K562 (cell line): ENCODE results near the gene MIER2. TPM values are rescaled to one million over a fixed set of nuclear protein-coding genes. Genes with fewer than 3 reads are reported as not detected.

Source experiments
- ATAC-seq: fragments of 200-7000 bp; cut with Tn5 transposase; 3 replicates; pipeline ENCODE4 v1.9.1; 2020; ENCODE audit warnings: moderate library complexity
- BruUV-seq: library from RNA; stranded (reverse); fragments of 400-500 nt; replicated peaks from 2 replicates; lab custom pipeline; 2021; lab: Mats Ljungman, UMichigan
- CTCF ChIA-PET: fragments of 300-600 bp; formaldehyde crosslinking; extraction: SDS; loops from one replicate; lab custom pipeline; 2021; ENCODE audit warnings: low intra/inter-chr PET ratio; lab: Yijun Ruan, JAX
- POLR2A ChIA-PET: fragments of 300-600, 350-650 bp; sonication (Branson Sonifier 250); formaldehyde crosslinking; extraction: SDS; loops from one replicate; lab custom pipeline; 2021; ENCODE audit warnings: antibody characterized with exemption, inconsistent platforms; lab: Yijun Ruan, JAX
- DNase-seq, 4 experiments: peaks; one replicate each; pipeline versions ENCODE4 v3.0.0 to v3.0.0-alpha.2; 2011 to 2018; ENCODE audit warnings: low spot score in 3 of 4, mixed read lengths in 3 of 4; ENCODE audit errors: extremely low read depth in 1 of 4
- FAIRE-seq: peaks from 2 replicates; lab custom pipeline; 2011; peaks lifted over from hg19 to GRCh38; lab: Jason Lieb, UNC
- H2AFZ ChIP-seq: 2 replicates; pipeline ENCODE4 v1.6.0; 2011; ENCODE audit warnings: low read depth, low read length, control low read depth, inconsistent platforms
- H3K27ac ChIP-seq: fragments of 200-600 bp; 3 replicates; pipeline ENCODE4 v1.8.0; 2011; ENCODE audit warnings: low read depth, mild to moderate bottlenecking, control low read depth, inconsistent platforms, low read length, moderate library complexity, mixed read lengths; ENCODE audit errors: extremely low read depth
- H3K27me3 ChIP-seq, 2 experiments: fragments of 300-600 bp in 1 of 2; 2 replicates in 1 of 2; 3 replicates in 1 of 2; pipeline versions ENCODE4 v1.6.0 to v1.8.0; 2011; ENCODE audit warnings: inconsistent platforms in 2 of 2, low read length in 2 of 2, mild to moderate bottlenecking in 1 of 2, mixed read lengths in 1 of 2, moderate library complexity in 1 of 2; ENCODE audit not compliant: control insufficient read depth in 2 of 2, insufficient read depth in 2 of 2
- H3K36me3 ChIP-seq: fragments of 300-600 bp; 3 replicates; pipeline ENCODE4 v1.8.0; 2011; ENCODE audit warnings: mild to moderate bottlenecking, low read length, inconsistent platforms; ENCODE audit not compliant: control insufficient read depth, insufficient read depth
- H3K4me1 ChIP-seq, 2 experiments: fragments of 200-600 bp in 1 of 2; replicated peaks in 1 of 2; 2 replicates in 1 of 2; 3 replicates in 1 of 2; pipeline versions ENCODE4 v1.5.1 to v1.8.0; 2011; ENCODE audit warnings: inconsistent platforms in 2 of 2, low read length in 2 of 2, mild to moderate bottlenecking in 1 of 2, mixed read lengths in 1 of 2, moderate library complexity in 1 of 2; ENCODE audit not compliant: control insufficient read depth in 2 of 2, insufficient read depth in 2 of 2
- H3K4me2 ChIP-seq: 2 replicates; pipeline ENCODE4 v1.6.1; 2011; ENCODE audit warnings: low read length, control low read depth, inconsistent platforms, mixed read lengths; ENCODE audit not compliant: insufficient read depth
- H3K4me3 ChIP-seq: fragments of 200-600 bp; sonication (generic), shearing (Covaris generic); 2 replicates; pipeline ENCODE4 v1.5.1; 2016; ENCODE audit warnings: control low read depth, inconsistent platforms
- H3K79me2 ChIP-seq: fragments of 200-600 bp; 3 replicates; pipeline ENCODE4 v1.8.0; 2011; ENCODE audit warnings: low read length, inconsistent platforms; ENCODE audit not compliant: control insufficient read depth, insufficient read depth
- H3K9ac ChIP-seq, 2 experiments: 2 replicates each; pipeline versions ENCODE4 v1.6.0 to v1.6.1; 2011; ENCODE audit warnings: low read depth in 2 of 2, low read length in 2 of 2, control low read depth in 1 of 2, inconsistent platforms in 1 of 2, mild to moderate bottlenecking in 1 of 2, mixed read lengths in 1 of 2; ENCODE audit not compliant: insufficient read depth in 1 of 2
- H3K9me1 ChIP-seq: one replicate; pipeline ENCODE4 v1.6.0; 2011; ENCODE audit warnings: inconsistent platforms, mild to moderate bottlenecking, low read length, moderate library complexity; ENCODE audit not compliant: control insufficient read depth, insufficient read depth
- H3K9me3 ChIP-seq: replicated peaks from 2 replicates; pipeline ENCODE4 v1.5.1; 2011; ENCODE audit warnings: low read depth, low read length, inconsistent platforms; ENCODE audit not compliant: control insufficient read depth, insufficient read depth
- H4K20me1 ChIP-seq: replicated peaks from 2 replicates; pipeline ENCODE4 v1.6.1; 2011; ENCODE audit warnings: low read length, inconsistent platforms, mixed read lengths; ENCODE audit not compliant: control insufficient read depth, insufficient read depth
- CREB1 ChIP-seq, 2 experiments: sonication (generic) in 1 of 2; formaldehyde crosslinking in 1 of 2; IDR thresholded peaks; 2 replicates each; pipeline versions ENCODE4 v1.6.1 to v1.8.0; 2012 to 2022; ENCODE audit warnings: inconsistent platforms in 1 of 2, mild to moderate bottlenecking in 1 of 2, missing genetic modification reagents in 1 of 2, moderate library complexity in 1 of 2
- FOXK1 ChIP-seq: sonication (generic); formaldehyde crosslinking; IDR thresholded peaks from 2 replicates; pipeline ENCODE4 v1.8.0; 2022; ENCODE audit warnings: missing genetic modification reagents, mild to moderate bottlenecking, borderline replicate concordance
- RBM22 ChIP-seq: fragments of 200-400 bp; formaldehyde crosslinking; IDR thresholded peaks from 2 replicates; pipeline ENCODE4 v1.6.1; 2018; ENCODE audit warnings: low read length, low read depth; ENCODE audit not compliant: poor library complexity, severe bottlenecking
- SOX6 ChIP-seq: fragments of 450-650 bp; IDR thresholded peaks from 2 replicates; pipeline ENCODE4 v1.6.1; 2014; ENCODE audit warnings: mild to moderate bottlenecking
- SP2 ChIP-seq: IDR thresholded peaks from 2 replicates; pipeline ENCODE4 v1.6.1; 2011; ENCODE audit warnings: mild to moderate bottlenecking, low read depth, low read length, moderate library complexity; ENCODE audit not compliant: poor library complexity, severe bottlenecking; ENCODE audit errors: extremely low read depth
- TEAD4 ChIP-seq, 2 experiments: sonication (generic) in 1 of 2; formaldehyde crosslinking in 1 of 2; IDR thresholded peaks; 2 replicates each; pipeline versions ENCODE4 v1.6.1 to v1.8.0; 2012 to 2022; ENCODE audit warnings: borderline replicate concordance in 1 of 2, inconsistent platforms in 1 of 2, low read length in 1 of 2, mild to moderate bottlenecking in 1 of 2, missing genetic modification reagents in 1 of 2
- TFAM ChIP-seq: fragments of 250-450 bp; sonication (Bioruptor Pico); conservative IDR thresholded peaks from 2 replicates; pipeline ENCODE4 v1.5.0; 2021; ENCODE audit warnings: mild to moderate bottlenecking, moderate library complexity
- WGBS: fragments of 100-300 bp; shearing (Covaris generic); methylation state at CpG from one replicate; pipeline ENCODE4 v1.1.6; 2016; ENCODE audit warnings: low coverage, mixed read lengths; ENCODE audit not compliant: insufficient coverage; ENCODE audit errors: missing lambda C conversion rate; 5-methylcytosine and 5-hydroxymethylcytosine counted together
- in situ Hi-C: fragments of 300-500 bp; cut with MboI; formaldehyde crosslinking; loops from 4 replicates; pipeline ENCODE4 v1.15.0; 2018; ENCODE audit warnings: inconsistent platforms, mixed read lengths
- intact Hi-C: fragments of 100-400 bp; cut with micrococcal nuclease; formaldehyde crosslinking; loops from 2 replicates; pipeline ENCODE4 v1.14.2; 2022
- polyA plus RNA-seq, 8 experiments: library from polyadenylated mRNA; depleted of rRNA in 4 of 8; stranded (reverse) in 5 of 8; unstranded in 3 of 8; fragments of >200 nt; fragmentation: Nextera tagmentation in 2 of 8; fragmentation: Illumina TruSeq in 1 of 8; extraction: Ambion mirVana in 2 of 8; extraction: Trizol in 1 of 8; gene quantifications; 2 replicates each; pipeline versions ENCODE4 v1.2.1 to v1.2.3, GENCODE V29; 2011 to 2014; ENCODE audit warnings: inconsistent platforms in 1 of 8, missing spikeins in 1 of 8
- total RNA-seq, 7 experiments: library from RNA; depleted of rRNA in 6 of 7; stranded (reverse); fragments of >200 nt in 6 of 7; fragmentation: Illumina TruSeq in 2 of 7; extraction: Trizol in 2 of 7; gene quantifications; 2 replicates each; pipeline versions ENCODE4 v1.2.1 to v1.2.3, GENCODE V29; 2011 to 2021; ENCODE audit warnings: low replicate concordance in 1 of 7

MIER2 gene
- total and polyA plus RNA-seq, 9 of the 15 experiments (the other 6 are each of a cell fraction or from before 2014, with no cell fraction given): 0.46 to 34.7 (median 15.6) TPM

- BruUV-seq: no TSS peak
- H3K79me2 ChIP-seq: peaks cover 6% of the 10 kb centered on the region; the same call in 1 of the 3 replicates
Measured at GRCh38 chr19:307793-308420, 36.7 kb downstream of the MIER2 start.

DNA sequence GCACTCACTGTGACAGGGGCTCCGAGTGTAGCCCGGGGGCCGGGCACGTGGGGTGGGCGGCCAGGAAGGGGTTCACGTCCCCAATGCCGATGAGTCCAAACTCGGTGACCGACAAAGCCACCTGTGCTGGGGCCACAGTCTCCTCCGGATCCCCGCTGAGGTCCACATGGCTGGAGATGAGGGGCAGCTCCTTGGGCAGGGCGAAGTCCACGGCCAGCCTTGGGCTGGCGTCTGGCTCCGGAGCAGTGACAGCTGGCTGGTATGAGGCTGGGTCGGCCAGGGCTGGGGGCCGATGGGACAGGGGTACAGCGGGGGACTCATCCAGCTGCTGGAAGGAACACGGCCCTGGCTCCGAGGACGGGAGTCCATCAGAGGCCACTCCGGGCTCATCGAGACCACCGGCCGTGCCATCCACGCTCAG lies 37.5 kb downstream of the MIER2 start:
- 95% methylated on average over 9 of the region's 26 CpGs for WGBS
- no peaks in the 10 kb centered on the region; the same call in 1 of the 2 replicates for H4K20me1 ChIP-seq
- DNase-seq: no peak
- no peak for TF ChIP-seq TEAD4 (IDR thresholded peaks at IDR 0.05; ENCODE audit: low read length)
- no peak for TF ChIP-seq TEAD4 (CRISPR knock-in tag; IDR thresholded peaks at IDR 0.05; ENCODE audit: borderline replicate concordance)
- no peak for TF ChIP-seq TFAM
- no peak for TF ChIP-seq FOXK1 (CRISPR knock-in tag)
- no peak for TF ChIP-seq SP2
- TF ChIP-seq, all 486 proteins: peak for 0
- H3K4me3 ChIP-seq: no peak overlapping the region
- no peak for FAIRE-seq
- no peak overlapping the region for H3K4me2 ChIP-seq
- no peak overlapping the region for H3K9ac ChIP-seq
- POLR2A ChIA-PET: no interaction called here
- H3K27ac ChIP-seq: no peak overlapping the region
- H3K36me3 ChIP-seq: peaks cover 58% of the 10 kb centered on the region; the same call in 1 of the 3 replicates
- no peak for ATAC-seq
- intact Hi-C loops: no loop called here
- H3K9me1 ChIP-seq: peaks cover 4% of the 10 kb centered on the region
- in situ Hi-C loops: no loop called here
- peaks cover 6% of the 10 kb centered on the region; the same call in 1 of the 3 replicates for H3K79me2 ChIP-seq
- H3K4me1 ChIP-seq: peaks cover 0 to 18% of the 10 kb centered on the region in 2 experiments; a peak in 3 of 5 replicates
- CTCF ChIA-PET: no interaction called here
- H2AFZ ChIP-seq: no peak overlapping the region
- no peaks in the 10 kb centered on the region for H3K9me3 ChIP-seq
- H3K27me3 ChIP-seq: no peaks in the 10 kb centered on the region
- no TSS peak for BruUV-seq

More at GRCh38 chr19:307793-308420, 36.7 kb downstream of the MIER2 start:
- no peaks in the 10 kb centered on the region for H3K9me3 ChIP-seq
- FAIRE-seq: no peak
- H2AFZ ChIP-seq: no peak overlapping the region
- no peak overlapping the region for H3K27ac ChIP-seq
- peaks cover 0 to 18% of the 10 kb centered on the region in 2 experiments; a peak in 2 of 5 replicates for H3K4me1 ChIP-seq
- peaks cover 4% of the 10 kb centered on the region for H3K9me1 ChIP-seq
- no peak for DNase-seq
- H3K9ac ChIP-seq: peak overlapping the region in 1 of 2 experiments; percentile 35; a peak in 1 of 4 replicates
- no peak overlapping the region for H3K4me3 ChIP-seq
- 90% methylated on average over 20 of the region's 21 CpGs for WGBS
- intact Hi-C loops (no loop called here), in situ Hi-C loops (no loop called here)
- H4K20me1 ChIP-seq: no peaks in the 10 kb centered on the region; the same call in 1 of the 2 replicates
- H3K4me2 ChIP-seq: no peak overlapping the region
- no peak for ATAC-seq
- TF ChIP-seq CREB1 (IDR thresholded peaks at IDR 0.05) (no peak), CREB1 (CRISPR knock-in tag; IDR thresholded peaks at IDR 0.05) (no peak), SOX6 (no peak), RBM22 (peak; percentile 38)
- ChIA-PET CTCF (no interaction called here), POLR2A (no interaction called here)
- no peaks in the 10 kb centered on the region for H3K27me3 ChIP-seq
- H3K36me3 ChIP-seq: peaks cover 58% of the 10 kb centered on the region; the same call in 1 of the 3 replicates
